IMR-90 (cell line): Measurements from ENCODE around the gene RASSF7. TPM values are rescaled to one million over a fixed set of nuclear protein-coding genes. Genes with fewer than 3 reads are reported as not detected.

Experiments
- ATAC-seq: fragments of 200-7000 bp; cut with Tn5 transposase; 2 replicates; pipeline ENCODE4 v1.9.1; 2020; ENCODE audit warnings: low read depth, mild to moderate bottlenecking, moderate library complexity
- BruUV-seq: library from RNA; stranded (reverse); fragments of 400-500 nt; replicated peaks from 2 replicates; lab custom pipeline; 2021; lab: Mats Ljungman, UMichigan
- CTCF ChIA-PET: fragments of 300-600 bp; formaldehyde crosslinking; extraction: SDS; loops from one replicate; lab custom pipeline; 2021; ENCODE audit warnings: antibody characterized with exemption; lab: Yijun Ruan, JAX
- POLR2A ChIA-PET: fragments of 300-600 bp; sonication (Branson Sonifier 250); formaldehyde crosslinking; loops from one replicate; lab custom pipeline; 2022; ENCODE audit warnings: antibody characterized with exemption; ENCODE audit not compliant: unreplicated experiment; lab: Charles Lee
- DNase-seq: peaks from one replicate; pipeline ENCODE4 v3.0.0; 2013
- H2AFZ ChIP-seq: replicated peaks from 2 replicates; pipeline ENCODE3; 2013; ENCODE audit warnings: low read length, mild to moderate bottlenecking; ENCODE audit not compliant: poor library complexity
- H2AK5ac ChIP-seq: 2 replicates; pipeline ENCODE4 v1.6.1; 2013; ENCODE audit warnings: low read depth, low read length, inconsistent platforms
- H2AK9ac ChIP-seq: replicated peaks from 2 replicates; pipeline ENCODE3; 2013; ENCODE audit warnings: mild to moderate bottlenecking, low read depth, low read length, moderate library complexity; ENCODE audit not compliant: poor library complexity
- H2BK120ac ChIP-seq: 2 replicates; pipeline ENCODE4 v1.6.1; 2013; ENCODE audit warnings: low read depth, low read length, inconsistent platforms
- H2BK15ac ChIP-seq: 3 replicates; pipeline ENCODE4 v1.6.1; 2013; ENCODE audit warnings: low read depth, low read length, inconsistent platforms
- H2BK20ac ChIP-seq: 2 replicates; pipeline ENCODE4 v1.6.1; 2013; ENCODE audit warnings: low read depth, mild to moderate bottlenecking, inconsistent platforms, low read length, moderate library complexity
- H2BK5ac ChIP-seq: 2 replicates; pipeline ENCODE4 v1.6.1; 2013; ENCODE audit warnings: mild to moderate bottlenecking, low read depth, low read length, inconsistent platforms; ENCODE audit not compliant: poor library complexity, severe bottlenecking
- H3K14ac ChIP-seq: replicated peaks from 2 replicates; pipeline ENCODE4 v1.6.1; 2013; ENCODE audit warnings: low read depth, low read length, inconsistent platforms
- H3K18ac ChIP-seq: 2 replicates; pipeline ENCODE4 v1.6.1; 2013; ENCODE audit warnings: low read depth, low read length, control low read depth
- H3K23ac ChIP-seq: 2 replicates; pipeline ENCODE4 v1.6.1; 2013; ENCODE audit warnings: low read depth, low read length, inconsistent platforms
- H3K27ac ChIP-seq: 2 replicates; pipeline ENCODE4 v1.5.1; 2013; ENCODE audit warnings: mild to moderate bottlenecking, control low read depth, low read length; ENCODE audit not compliant: insufficient read depth
- H3K27me3 ChIP-seq: 2 replicates; pipeline ENCODE4 v1.6.1; 2013; ENCODE audit warnings: low read length; ENCODE audit not compliant: control insufficient read depth, insufficient read depth
- H3K36me3 ChIP-seq: 2 replicates; pipeline ENCODE4 v1.6.1; 2013; ENCODE audit warnings: low read length, mixed read lengths; ENCODE audit not compliant: control insufficient read depth, insufficient read depth
- H3K4ac ChIP-seq: 2 replicates; pipeline ENCODE4 v1.6.1; 2013; ENCODE audit warnings: low read depth, low read length, inconsistent platforms
- H3K4me1 ChIP-seq: 2 replicates; pipeline ENCODE4 v1.6.1; 2013; ENCODE audit warnings: low read length, mixed read lengths; ENCODE audit not compliant: control insufficient read depth, insufficient read depth
- H3K4me2 ChIP-seq: 2 replicates; pipeline ENCODE4 v1.6.1; 2013; ENCODE audit warnings: low read depth, mild to moderate bottlenecking, control low read depth, low read length, moderate library complexity
- H3K4me3 ChIP-seq: 2 replicates; pipeline ENCODE4 v1.5.1; 2013; ENCODE audit warnings: low read depth, mild to moderate bottlenecking, control low read depth, low read length, moderate library complexity; ENCODE audit not compliant: insufficient read depth
- H3K56ac ChIP-seq: 2 replicates; pipeline ENCODE4 v1.6.1; 2013; ENCODE audit warnings: low read length, inconsistent platforms; ENCODE audit not compliant: insufficient read depth; ENCODE audit errors: extremely low read depth
- H3K79me1 ChIP-seq, 2 experiments: 2 replicates each; pipeline ENCODE4 v1.6.1; 2013; ENCODE audit warnings: low read length in 2 of 2, inconsistent platforms in 1 of 2, low read depth in 1 of 2
- H3K9ac ChIP-seq: 2 replicates; pipeline ENCODE4 v1.6.1; 2013; ENCODE audit warnings: low read depth, low read length, control low read depth
- H3K9me1 ChIP-seq: 2 replicates; pipeline ENCODE4 v1.6.1; 2013; ENCODE audit warnings: low read length, inconsistent platforms; ENCODE audit not compliant: insufficient read depth
- H3K9me3 ChIP-seq: 2 replicates; pipeline ENCODE4 v1.6.1; 2013; ENCODE audit warnings: low read length; ENCODE audit not compliant: control insufficient read depth, insufficient read depth
- H4K20me1 ChIP-seq: 2 replicates; pipeline ENCODE4 v1.6.1; 2013; ENCODE audit warnings: low read length, inconsistent platforms; ENCODE audit not compliant: insufficient read depth
- H4K5ac ChIP-seq: 2 replicates; pipeline ENCODE4 v1.6.1; 2013; ENCODE audit warnings: mild to moderate bottlenecking, low read depth, low read length, control low read depth
- H4K8ac ChIP-seq, 2 experiments: 2 replicates each; pipeline ENCODE4 v1.6.1; 2013; ENCODE audit warnings: low read depth in 2 of 2, low read length in 2 of 2, control low read depth in 1 of 2, inconsistent platforms in 1 of 2
- H4K91ac ChIP-seq: 2 replicates; pipeline ENCODE4 v1.6.1; 2013; ENCODE audit warnings: low read depth, low read length, inconsistent platforms; ENCODE audit not compliant: insufficient read depth
- CTCF ChIP-seq: conservative IDR thresholded peaks from 2 replicates; pipeline ENCODE4 v1.5.1; 2012; ENCODE audit warnings: mild to moderate bottlenecking, low read depth, low read length, improper control_type of control experiment
- FOS ChIP-seq: fragments of 150-350 bp; IDR thresholded peaks from 2 replicates; pipeline ENCODE4 v1.6.1; 2016; ENCODE audit warnings: low read depth, low read length
- RAD21 ChIP-seq: IDR thresholded peaks from 2 replicates; pipeline ENCODE4 v1.6.1; 2012; ENCODE audit warnings: low read length, improper control_type of control experiment
- WGBS, 2 experiments: methylation state at CpG; one replicate each; pipeline versions ENCODE4 v1.1.5 to v1.1.7; 2013; ENCODE audit warnings: missing lambda C conversion rate in 2 of 2; ENCODE audit not compliant: insufficient read length in 1 of 2; ENCODE audit errors: extremely low coverage in 2 of 2; 5-methylcytosine and 5-hydroxymethylcytosine counted together
- dilution Hi-C: fragments of 300-500 bp; cut with HindIII; formaldehyde crosslinking; loops from one replicate; pipeline ENCODE4 v1.14.3; 2018; ENCODE audit warnings: low sequenced_read_pairs; ENCODE audit not compliant: unreplicated experiment
- in situ Hi-C: fragments of 300-500 bp; cut with MboI; formaldehyde crosslinking; loops from 3 replicates; pipeline ENCODE4 v1.14.3; 2019; ENCODE audit warnings: low sequenced_read_pairs, inconsistent platforms, mixed read lengths
- intact Hi-C: fragments of 100-400 bp; cut with micrococcal nuclease; formaldehyde crosslinking; loops from 2 replicates; pipeline ENCODE4 v1.10.0; 2022
- polyA plus RNA-seq, 3 experiments: library from polyadenylated mRNA; depleted of rRNA; stranded (reverse); fragments of >200 nt; gene quantifications; 2 replicates each; pipeline ENCODE4 v1.2.3, GENCODE V29; 2012; ENCODE audit warnings: low replicate concordance in 1 of 3
- total RNA-seq: library from RNA; depleted of rRNA; stranded (reverse); fragments of >200 nt; gene quantifications from 2 replicates; pipeline ENCODE4 v1.2.3, GENCODE V29; 2012

The RASSF7 gene
- total and polyA plus RNA-seq, 2 of the 4 experiments (the other 2 are of a cell fraction) = 6.8 to 18.5 TPM

GRCh38 chr11:533586-534395 is 27.0 kb upstream of the RASSF7 start:
- dilution Hi-C loops (no loop called here), in situ Hi-C loops (no loop called here), intact Hi-C loops (no loop called here)
- H3K56ac ChIP-seq = no peak overlapping the region
- peak overlapping the region; percentile 32 for H2AFZ ChIP-seq
- ChIA-PET POLR2A (no interaction called here), CTCF (no interaction called here)
- H3K4me1 ChIP-seq = peaks cover 16% of the 10 kb centered on the region
- no peak overlapping the region for H2BK120ac ChIP-seq
- peaks cover 24% of the 10 kb centered on the region; the same call in 1 of the 2 replicates for H3K36me3 ChIP-seq
- H3K14ac ChIP-seq = no peak overlapping the region
- peak overlapping the region; percentile 36; the same call in 1 of the 2 replicates for H3K4ac ChIP-seq
- peak overlapping the region; percentile 95; the same call in 1 of the 2 replicates for H3K4me3 ChIP-seq
- no peak overlapping the region for H4K5ac ChIP-seq
- H3K18ac ChIP-seq = no peak overlapping the region
- peaks cover 3 to 26% of the 10 kb centered on the region in 2 experiments; a peak in 3 of 4 replicates for H3K79me1 ChIP-seq
- TF ChIP-seq CTCF (no peak), RAD21 (no peak), FOS (no peak)
- no peaks in the 10 kb centered on the region for H3K27me3 ChIP-seq
- H3K23ac ChIP-seq = no peak overlapping the region; the same call in 1 of the 2 replicates
- BruUV-seq = TSS peak; percentile 82
- no peak for ATAC-seq
- H3K9me3 ChIP-seq = no peaks in the 10 kb centered on the region
- peak overlapping the region; percentile 98 for H2AK9ac ChIP-seq
- no peak overlapping the region for H2BK20ac ChIP-seq
- no peak overlapping the region for H4K8ac ChIP-seq
- H3K9ac ChIP-seq = no peak overlapping the region; the same call in 1 of the 2 replicates
- WGBS, 2 experiments = 98% methylated on average over 34 of the region's 37 CpGs; no CpG with 5 or more reads in 1 of the 2 experiments
- H2BK15ac ChIP-seq = no peak overlapping the region
- H2AK5ac ChIP-seq = peak overlapping the region; percentile 39; the same call in 1 of the 2 replicates
- no peak for DNase-seq
- peak overlapping the region; percentile 91 for H3K4me2 ChIP-seq
- H4K20me1 ChIP-seq = peaks cover 24% of the 10 kb centered on the region
- peaks cover 3% of the 10 kb centered on the region; the same call in 1 of the 2 replicates for H3K9me1 ChIP-seq
- H2BK5ac ChIP-seq = no peak overlapping the region
- no peak overlapping the region for H3K27ac ChIP-seq
- H4K91ac ChIP-seq = no peak overlapping the region
